HG03025 (cell line): ENCODE results near the gene PAK3.

Source experiments
- ATAC-seq: cut with Tn5 transposase; IDR thresholded peaks from one replicate; pipeline ENCODE4 v1.9.1; 2021; ENCODE audit warnings: mild to moderate bottlenecking, moderate library complexity; ENCODE audit not compliant: unreplicated experiment, low FRiP score

PAK3 gene

GRCh38 chrX:111095974-111096895, at the start of gene PAK3:
PAK3 (plus strand) TSS chrX:111096191; CDS start chrX:111123104, 26,913 bp downstream.
- ATAC-seq = no peak

DNA sequence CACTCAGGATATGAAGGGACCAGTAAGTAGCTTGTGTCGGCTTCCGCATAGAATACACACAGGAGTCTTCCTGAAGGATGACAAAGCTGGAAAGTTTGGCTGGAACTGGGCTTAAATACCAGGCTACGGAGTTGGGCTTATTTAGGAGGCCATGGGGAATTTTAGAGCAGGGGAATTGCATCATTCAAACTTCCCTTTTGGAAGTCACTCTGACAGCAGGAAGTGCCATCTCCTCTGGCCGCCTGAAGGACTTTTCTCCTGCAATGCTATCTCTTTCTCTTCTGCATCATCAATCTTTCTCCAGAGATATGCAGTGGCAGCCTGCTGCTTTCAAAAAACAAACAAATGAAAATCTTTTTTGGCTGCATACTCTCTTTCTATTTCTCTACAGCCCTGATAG, 48.4 kb upstream of the PAK3 start:
- no peak for ATAC-seq

- no peak for ATAC-seq
Observed at GRCh38 chrX:111052478-111052877, 43.5 kb upstream of the PAK3 start.

- ATAC-seq = no peak
Observed at GRCh38 chrX:111071542-111072277, 24.3 kb upstream of the PAK3 start.

- no peak for ATAC-seq
Observed at GRCh38 chrX:111083081-111083480, 12.9 kb upstream of the PAK3 start.

GRCh38 chrX:111086591-111087006, 9.4 kb upstream of the PAK3 start:
- no peak for ATAC-seq

- ATAC-seq = no peak
Observed at GRCh38 chrX:111088628-111089027, 7.4 kb upstream of the PAK3 start.

DNA sequence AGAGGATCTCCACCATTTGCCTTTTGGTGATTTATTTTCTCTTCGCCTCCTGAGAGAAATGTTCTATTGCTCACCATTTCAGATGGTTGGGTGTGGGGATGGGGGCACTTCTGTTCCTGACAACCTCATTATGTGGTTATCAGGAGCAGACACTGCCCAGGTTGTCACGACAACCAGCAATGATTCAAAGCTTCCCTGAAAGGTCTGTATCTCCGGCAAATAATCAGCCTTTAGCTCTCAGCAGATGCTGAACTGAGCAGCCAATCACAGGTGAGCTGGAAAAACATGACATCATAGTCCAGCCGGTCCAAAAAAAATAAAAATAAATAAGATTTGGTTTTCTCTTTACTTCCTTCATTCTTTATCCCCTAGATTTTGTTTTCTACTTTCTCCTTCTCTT, 5.5 kb upstream of the PAK3 start:
- ATAC-seq = no peak

- no peak for ATAC-seq
Observed at GRCh38 chrX:111098874-111099273, 2.9 kb downstream of the PAK3 start.

DNA sequence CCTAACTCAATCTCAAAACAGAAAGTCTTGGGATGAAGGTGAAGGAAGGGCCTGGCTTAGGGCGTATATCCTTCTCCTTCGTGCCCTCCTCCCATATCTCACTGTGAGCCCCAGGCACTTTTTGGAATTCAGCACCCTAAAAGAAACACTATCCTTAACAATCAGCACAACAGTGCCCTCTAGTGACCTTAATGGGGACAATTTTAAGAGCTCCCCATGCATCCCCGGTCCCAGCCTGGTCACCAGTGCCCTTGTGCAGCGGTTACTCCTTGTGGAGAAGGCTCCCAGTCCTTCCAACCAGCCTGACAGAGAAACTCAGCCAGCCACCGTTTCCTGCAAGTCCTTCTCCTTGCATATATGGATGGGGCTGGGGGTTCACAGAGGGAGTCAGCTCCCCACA, 4.2 kb downstream of the PAK3 start:
- ATAC-seq = no peak

DNA sequence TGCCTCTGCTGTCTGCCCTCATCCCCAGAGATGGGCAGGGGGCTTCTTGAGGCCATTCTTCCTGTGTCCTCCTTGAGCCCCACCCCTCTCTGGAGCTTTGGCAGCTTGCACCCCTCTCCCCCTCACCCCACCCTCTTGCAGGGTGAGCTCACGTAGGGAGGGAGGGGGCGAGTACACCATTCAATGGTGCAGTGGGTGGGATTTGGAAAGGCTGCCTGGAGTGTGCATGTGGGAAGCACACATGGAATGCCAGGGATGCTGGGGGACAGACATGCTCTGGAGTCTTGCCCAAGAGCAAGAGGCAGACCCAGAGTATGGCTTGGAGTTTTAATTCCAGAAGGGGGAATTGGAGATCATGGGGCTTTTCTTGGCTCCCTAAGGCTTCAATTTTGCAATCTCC, 5.6 kb downstream of the PAK3 start:
- ATAC-seq = no peak

- no peak for ATAC-seq
Observed at GRCh38 chrX:111102636-111103035, 6.6 kb downstream of the PAK3 start.

- no peak for ATAC-seq
Observed at GRCh38 chrX:111103246-111103645, 7.3 kb downstream of the PAK3 start.

DNA sequence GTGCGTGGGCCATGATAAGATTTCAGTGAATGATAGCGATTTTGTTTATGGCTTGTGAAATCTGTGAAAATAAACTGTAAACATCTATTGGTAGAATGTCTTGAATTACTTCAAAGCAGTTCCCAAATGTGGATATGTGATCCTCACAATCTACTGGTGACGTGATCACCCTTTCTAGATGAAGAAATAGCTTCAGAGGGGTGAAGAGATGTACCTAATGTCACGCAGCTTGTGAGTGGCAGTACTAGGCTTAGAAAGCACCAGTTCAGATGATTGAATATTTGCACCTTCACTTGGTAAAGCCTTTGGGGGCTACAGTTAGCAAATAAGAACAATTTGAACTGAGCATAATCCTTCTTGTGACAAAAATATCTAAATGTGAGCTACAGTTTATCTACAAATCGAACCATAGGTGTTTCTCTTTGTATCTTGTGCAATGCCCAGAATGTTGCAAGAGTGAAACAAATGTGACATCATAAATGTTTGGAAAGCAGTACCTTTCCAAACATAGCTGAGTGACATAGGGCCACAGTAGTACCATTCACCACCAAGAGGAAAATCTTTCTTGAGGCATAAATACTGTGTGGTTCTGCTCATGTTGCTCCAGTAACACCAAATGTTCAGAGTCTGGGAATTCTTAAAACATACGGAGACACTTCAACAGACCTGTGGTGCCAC, 14.2 kb downstream of the PAK3 start:
- no peak for ATAC-seq

DNA sequence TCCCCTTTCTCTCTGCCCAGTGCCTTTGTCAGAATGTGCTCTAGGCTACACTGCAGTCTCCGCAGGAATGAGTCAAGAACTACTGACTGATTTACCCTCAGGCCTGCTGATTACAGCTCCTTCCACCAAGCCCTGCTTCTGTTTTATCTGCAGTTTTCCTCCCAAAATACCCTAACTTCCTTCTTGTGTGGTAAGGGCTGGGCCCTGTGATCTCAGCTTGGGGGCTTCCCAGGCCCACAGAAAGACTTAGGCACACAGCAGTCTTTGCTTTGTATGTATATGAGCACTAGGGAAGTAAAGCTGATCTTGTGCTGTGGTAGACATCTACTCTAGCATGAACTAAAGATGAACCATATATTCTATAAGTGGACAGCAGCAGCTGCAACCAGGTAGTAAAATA, 18.8 kb downstream of the PAK3 start:
- no peak for ATAC-seq

DNA sequence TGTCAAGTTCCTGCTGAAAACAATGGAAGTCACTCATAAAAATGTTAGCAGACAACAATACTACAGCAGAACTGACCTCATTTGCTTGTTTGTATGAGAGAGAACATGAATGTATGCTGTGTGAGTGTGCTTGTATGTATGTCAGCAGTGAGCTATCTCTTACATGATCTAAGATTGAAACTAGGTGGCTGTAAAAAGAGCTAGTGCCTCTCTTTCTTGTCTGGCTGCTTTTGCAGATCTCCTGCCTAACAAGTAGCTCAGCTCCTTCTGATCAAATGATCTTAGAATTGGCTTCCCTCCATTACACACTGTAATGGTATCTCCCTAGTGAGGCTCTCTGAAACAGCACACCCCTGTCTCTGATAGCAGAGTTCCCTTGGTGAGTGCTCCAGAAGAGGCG, 20.7 kb downstream of the PAK3 start:
- no peak for ATAC-seq

- no peak for ATAC-seq
Observed at GRCh38 chrX:111119341-111119740, 23.4 kb downstream of the PAK3 start.

DNA sequence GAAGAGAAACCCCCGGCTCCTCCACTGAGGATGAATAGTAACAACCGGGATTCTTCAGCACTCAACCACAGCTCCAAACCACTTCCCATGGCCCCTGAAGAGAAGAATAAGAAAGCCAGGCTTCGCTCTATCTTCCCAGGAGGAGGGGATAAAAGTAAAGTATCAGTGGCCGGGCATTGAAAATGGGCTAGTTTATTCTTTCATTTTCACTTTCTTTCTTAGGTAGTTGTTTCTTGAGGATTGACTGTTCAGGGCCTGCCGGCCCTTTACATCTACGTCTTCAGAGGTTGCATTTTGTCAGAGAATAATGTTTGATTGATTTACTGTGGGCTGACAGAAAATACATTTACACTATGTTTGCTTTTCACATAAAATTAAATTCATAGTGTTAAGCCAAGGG, 27.1 kb downstream of the PAK3 start:
- peak; percentile 42 for ATAC-seq

GRCh38 chrX:111123606-111124179, 27.7 kb downstream of the PAK3 start:
- ATAC-seq = no peak

GRCh38 chrX:111124418-111124817, 28.4 kb downstream of the PAK3 start:
- ATAC-seq = peak; percentile 49

DNA sequence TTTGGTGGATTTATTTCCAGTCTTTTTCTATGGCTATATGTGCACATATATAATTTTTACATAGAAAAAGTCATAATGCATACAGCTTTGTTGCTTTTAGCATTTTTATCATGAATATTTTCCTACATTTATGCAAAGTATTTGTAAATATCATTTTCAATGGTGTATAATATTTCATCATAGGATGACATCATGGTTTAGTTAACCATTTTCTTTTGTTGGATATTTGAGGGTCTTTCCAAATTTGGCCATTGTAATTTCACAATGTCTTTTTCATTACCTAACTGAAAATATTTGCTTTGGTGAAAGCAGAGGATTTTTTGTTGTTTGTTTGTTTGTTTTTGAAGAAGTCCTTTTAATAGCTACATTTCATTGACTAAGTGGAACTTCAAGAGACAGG, 31.0 kb downstream of the PAK3 start:
- no peak for ATAC-seq
